GM12878 (cell line): ENCODE measurements around the gene LY6G5C. TPM values are rescaled to one million over a fixed set of nuclear protein-coding genes. Genes with fewer than 3 reads are reported as not detected.
A peak's percentile ranks its signal among the peaks of the same experiment; 100 is the strongest.

Source experiments
- BRCA1 ChIP-seq: IDR thresholded peaks from 2 replicates; pipeline ENCODE4 v1.6.1; 2011; ENCODE audit warnings: low read depth, low read length, improper control_type of control experiment
- CEBPB ChIP-seq, 2 experiments: fragments of 150-350 bp in 1 of 2; IDR thresholded peaks; 2 replicates each; pipeline ENCODE4 v1.6.1; 2012 to 2014; ENCODE audit warnings: low read depth in 2 of 2, low read length in 2 of 2, borderline replicate concordance in 1 of 2, inconsistent platforms in 1 of 2
- CHD2 ChIP-seq: IDR thresholded peaks from 2 replicates; pipeline ENCODE4 v1.6.1; 2011; ENCODE audit warnings: low read depth, low read length, improper control_type of control experiment, borderline replicate concordance
- CREB1 ChIP-seq: IDR thresholded peaks from 2 replicates; pipeline ENCODE4 v1.6.1; 2012; ENCODE audit warnings: low read depth, mild to moderate bottlenecking, inconsistent platforms
- CTCF ChIP-seq, 3 experiments: IDR thresholded peaks in 2 of 3; conservative IDR thresholded peaks in 1 of 3; 2 replicates each; pipeline ENCODE4 v1.5.1; 2011; ENCODE audit warnings: low read depth in 3 of 3, low read length in 3 of 3, mild to moderate bottlenecking in 3 of 3, control low read depth in 2 of 3, moderate library complexity in 2 of 3, inconsistent platforms in 1 of 3, mixed read lengths in 1 of 3; ENCODE audit not compliant: control insufficient read depth in 2 of 3, insufficient read depth in 1 of 3; ENCODE audit errors: extremely low read depth in 1 of 3
- EP300 ChIP-seq, 2 experiments: fragments of 150-350 bp in 1 of 2; IDR thresholded peaks; 2 replicates each; pipeline ENCODE4 v1.6.1; 2011 to 2012; ENCODE audit warnings: low read depth in 2 of 2, low read length in 2 of 2, borderline replicate concordance in 1 of 2, improper control_type of control experiment in 1 of 2, inconsistent platforms in 1 of 2; ENCODE audit not compliant: control insufficient read depth in 1 of 2
- HDAC2 ChIP-seq: fragments of 200-600 bp; sonication (generic); IDR thresholded peaks from 2 replicates; pipeline ENCODE4 v1.6.1; 2017
- JUNB ChIP-seq: IDR thresholded peaks from 2 replicates; pipeline ENCODE4 v1.6.1; 2016; ENCODE audit warnings: antibody characterized with exemption, mild to moderate bottlenecking
- MEF2A ChIP-seq: IDR thresholded peaks from 2 replicates; pipeline ENCODE4 v1.6.1; 2011; ENCODE audit warnings: low read depth, mild to moderate bottlenecking, low read length, moderate library complexity; ENCODE audit not compliant: insufficient read depth
- MEF2B ChIP-seq: fragments of 450-650 bp; IDR thresholded peaks from 2 replicates; pipeline ENCODE4 v1.6.1; 2018; ENCODE audit warnings: mild to moderate bottlenecking, moderate library complexity; ENCODE audit not compliant: partially characterized antibody, poor library complexity, severe bottlenecking
- MYB ChIP-seq: fragments of 150-350 bp; IDR thresholded peaks from 2 replicates; pipeline ENCODE4 v1.6.1; 2014; ENCODE audit warnings: mild to moderate bottlenecking, low read depth, low read length, borderline replicate concordance
- NR2C1 ChIP-seq: fragments of 450-650 bp; IDR thresholded peaks from 2 replicates; pipeline ENCODE4 v1.6.1; 2017; ENCODE audit warnings: antibody characterized with exemption, mild to moderate bottlenecking, moderate library complexity
- PBX3 ChIP-seq: IDR thresholded peaks from 2 replicates; pipeline ENCODE4 v1.6.1; 2011; ENCODE audit warnings: mild to moderate bottlenecking, low read depth, low read length, moderate library complexity; ENCODE audit not compliant: insufficient replicate concordance
- RBBP5 ChIP-seq: fragments of 200-600 bp; sonication (generic); conservative IDR thresholded peaks from 2 replicates; pipeline ENCODE4 v1.6.1; 2016
- SIN3A ChIP-seq: IDR thresholded peaks from 2 replicates; pipeline ENCODE4 v1.6.1; 2012; ENCODE audit warnings: low read depth, low read length, improper control_type of control experiment
- SMAD1 ChIP-seq: fragments of 450-650 bp; IDR thresholded peaks from 2 replicates; pipeline ENCODE4 v1.6.1; 2018; ENCODE audit warnings: mild to moderate bottlenecking, low read depth; ENCODE audit not compliant: partially characterized antibody
- SMC3 ChIP-seq: IDR thresholded peaks from 2 replicates; pipeline ENCODE4 v1.6.1; 2011; ENCODE audit warnings: low read length, improper control_type of control experiment, borderline replicate concordance
- SRF ChIP-seq, 2 experiments: IDR thresholded peaks; 2 replicates each; pipeline ENCODE4 v1.6.1; 2011; ENCODE audit warnings: low read depth in 2 of 2, low read length in 2 of 2, mild to moderate bottlenecking in 1 of 2, moderate library complexity in 1 of 2
- SUPT20H ChIP-seq: IDR thresholded peaks from 2 replicates; pipeline ENCODE4 v1.6.1; 2011; ENCODE audit warnings: low read depth, mild to moderate bottlenecking, low read length, moderate library complexity, borderline replicate concordance; ENCODE audit not compliant: control insufficient read depth
- ZBTB4 ChIP-seq: fragments of 450-650 bp; formaldehyde crosslinking; IDR thresholded peaks from 2 replicates; pipeline ENCODE4 v1.4.0; 2022; ENCODE audit warnings: mild to moderate bottlenecking, moderate library complexity
- ZSCAN29 ChIP-seq: fragments of 450-650 bp; IDR thresholded peaks from 2 replicates; pipeline ENCODE4 v1.6.1; 2017; ENCODE audit warnings: mild to moderate bottlenecking, moderate library complexity
- polyA plus RNA-seq, 11 experiments: library from polyadenylated mRNA; depleted of rRNA in 4 of 11; unstranded in 6 of 11; stranded (reverse) in 5 of 11; fragments of >200 nt; fragmentation: Nextera tagmentation in 4 of 11; fragmentation: Illumina TruSeq in 1 of 11; extraction: Ambion mirVana in 4 of 11; extraction: Trizol in 1 of 11; gene quantifications; 1 replicate in 1 of 11; 2 replicates in 10 of 11; pipeline versions ENCODE4 v1.2.1 to v1.2.3, GENCODE V29; 2011 to 2016; ENCODE audit warnings: inconsistent platforms in 2 of 11, missing spikeins in 2 of 11, low read depth in 1 of 11
- total RNA-seq, 4 experiments: library from RNA; depleted of rRNA in 3 of 4; stranded (reverse); fragments of >200 nt in 3 of 4; fragmentation: Illumina TruSeq in 1 of 4; extraction: Trizol in 1 of 4; gene quantifications; 2 replicates each; pipeline versions ENCODE4 v1.2.1 to v1.2.3, GENCODE V29; 2013 to 2021
- TF ChIP-seq, protein P1 (sequence below): IDR thresholded peaks from 2 replicates; pipeline ENCODE4 v1.6.1; 2011; ENCODE audit warnings: borderline replicate concordance, low read depth, mild to moderate bottlenecking, moderate library complexity, low read length; ENCODE audit not compliant: insufficient read depth, poor library complexity, severe bottlenecking

The LY6G5C gene
- total and polyA plus RNA-seq, 10 of the 15 experiments (the other 5 are each of a cell fraction or from before 2014, with no cell fraction given), result 0.76 to 6.1 (median 1.7) TPM

- TF ChIP-seq SMC3 (no peak), SIN3A (no peak), SMAD1 (no peak), JUNB (no peak), ZBTB4 (CRISPR knock-in tag) (no peak), PBX3 (no peak), NR2C1 (no peak), EP300 (IDR thresholded peaks at IDR 0.05; ENCODE audit: borderline replicate concordance in 1 of 2, control insufficient read depth in 1 of 2, low read depth in 2 of 2, low read length in 2 of 2) (no peak), CREB1 (no peak), RBBP5 (no peak), MEF2A (no peak), MYB (no peak), BRCA1 (0 out of 2 replicates have a peak, but pooled peaks have one; percentile 1), HDAC2 (no peak), SRF (IDR thresholded peaks at IDR 0.05; ENCODE audit: low read depth in 2 of 2, low read length in 2 of 2) (no peak), CHD2 (no peak), CTCF (IDR thresholded peaks at IDR 0.05 in 2 of 3, conservative IDR thresholded peaks at IDR 0.05 in 1 of 3; ENCODE audit: control insufficient read depth in 2 of 3, extremely low read depth in 1 of 3, insufficient read depth in 1 of 3, low read depth in 3 of 3, low read length in 3 of 3) (0 out of 6 replicates have a peak, but pooled peaks of 1 of the 3 experiments have one; percentile 9), ZSCAN29 (no peak), MEF2B (no peak), SUPT20H (no peak), CEBPB (IDR thresholded peaks at IDR 0.05; ENCODE audit: borderline replicate concordance in 1 of 2, low read depth in 2 of 2, low read length in 2 of 2) (no peak)
- TF ChIP-seq, protein P1, sequence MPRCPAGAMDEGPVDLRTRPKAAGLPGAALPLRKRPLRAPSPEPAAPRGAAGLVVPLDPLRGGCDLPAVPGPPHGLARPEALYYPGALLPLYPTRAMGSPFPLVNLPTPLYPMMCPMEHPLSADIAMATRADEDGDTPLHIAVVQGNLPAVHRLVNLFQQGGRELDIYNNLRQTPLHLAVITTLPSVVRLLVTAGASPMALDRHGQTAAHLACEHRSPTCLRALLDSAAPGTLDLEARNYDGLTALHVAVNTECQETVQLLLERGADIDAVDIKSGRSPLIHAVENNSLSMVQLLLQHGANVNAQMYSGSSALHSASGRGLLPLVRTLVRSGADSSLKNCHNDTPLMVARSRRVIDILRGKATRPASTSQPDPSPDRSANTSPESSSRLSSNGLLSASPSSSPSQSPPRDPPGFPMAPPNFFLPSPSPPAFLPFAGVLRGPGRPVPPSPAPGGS, result peak; percentile 42
Observed at GRCh38 chr6:31729979-31730630, 49.2 kb upstream of the LY6G5C start (continued).
